GM12878 (cell line): Measurements from ENCODE around the gene MRM1. TPM values are rescaled to one million over a fixed set of nuclear protein-coding genes. Genes with fewer than 3 reads are reported as not detected.

Source experiments
- ATAC-seq: fragments of 200-7000 bp; cut with Tn5 transposase; 3 replicates; pipeline ENCODE4 v1.9.1; 2020; ENCODE audit warnings: mild to moderate bottlenecking, moderate library complexity
- BruUV-seq: library from RNA; stranded (reverse); fragments of 400-500 nt; replicated peaks from 2 replicates; lab custom pipeline; 2021; lab: Mats Ljungman, UMichigan
- CTCF ChIA-PET: fragments of 300-600 bp; sonication (Branson Sonifier 250); formaldehyde crosslinking; extraction: SDS; loops from one replicate; lab custom pipeline; 2021; ENCODE audit warnings: inconsistent platforms; lab: Yijun Ruan, JAX
- POLR2A ChIA-PET: fragments of 350-600 bp; formaldehyde crosslinking; extraction: SDS; loops from one replicate; lab custom pipeline; 2021; ENCODE audit warnings: inconsistent platforms; lab: Charles Lee
- RAD21 ChIA-PET: fragments of 300-600 bp; sonication (Branson Sonifier 250); formaldehyde crosslinking; loops from one replicate; lab custom pipeline; 2023; ENCODE audit warnings: antibody characterized with exemption; ENCODE audit not compliant: unreplicated experiment; lab: Charles Lee
- SMC1A ChIA-PET: fragments of 300-600 bp; sonication (Branson Sonifier 250); formaldehyde crosslinking; loops from one replicate; lab custom pipeline; 2023; ENCODE audit not compliant: unreplicated experiment, uncharacterized antibody; lab: Charles Lee
- DNase-seq: peaks from one replicate; pipeline ENCODE4 v3.0.0-alpha.2; 2011; ENCODE audit warnings: low read depth, low spot score
- FAIRE-seq: peaks from 3 replicates; lab custom pipeline; 2011; peaks lifted over from hg19 to GRCh38; lab: Jason Lieb, UNC
- H2AFZ ChIP-seq: 2 replicates; pipeline ENCODE4 v1.6.0; 2011; ENCODE audit warnings: low read depth, low read length, control low read depth; ENCODE audit not compliant: control insufficient read depth
- H3K27ac ChIP-seq: 2 replicates; pipeline ENCODE4 v1.5.1; 2011; ENCODE audit warnings: control low read depth; ENCODE audit not compliant: control insufficient read depth, insufficient read depth
- H3K27me3 ChIP-seq, 2 experiments: replicated peaks in 1 of 2; 2 replicates each; pipeline versions ENCODE4 v1.6.0 to v1.6.1; 2011; ENCODE audit warnings: low read length in 1 of 2; ENCODE audit not compliant: control insufficient read depth in 2 of 2, insufficient read depth in 2 of 2
- H3K36me3 ChIP-seq, 2 experiments: 2 replicates each; pipeline ENCODE4 v1.5.1; 2011; ENCODE audit warnings: low read length in 1 of 2; ENCODE audit not compliant: control insufficient read depth in 2 of 2, insufficient read depth in 2 of 2
- H3K4me1 ChIP-seq: 2 replicates; pipeline ENCODE4 v1.6.1; 2011; ENCODE audit warnings: mild to moderate bottlenecking, low read length, moderate library complexity, mixed read lengths; ENCODE audit not compliant: control insufficient read depth, insufficient read depth
- H3K4me2 ChIP-seq: 2 replicates; pipeline ENCODE4 v1.6.0; 2011; ENCODE audit warnings: control low read depth; ENCODE audit not compliant: control insufficient read depth, insufficient read depth
- H3K4me3 ChIP-seq: fragments of 200-600 bp; sonication (generic); 2 replicates; pipeline ENCODE4 v1.5.1; 2016
- H3K79me2 ChIP-seq: 2 replicates; pipeline ENCODE4 v1.6.0; 2011; ENCODE audit warnings: low read length; ENCODE audit not compliant: control insufficient read depth, insufficient read depth
- H3K9ac ChIP-seq: 2 replicates; pipeline ENCODE4 v1.8.0; 2011; ENCODE audit warnings: low read length, control low read depth, mixed read lengths; ENCODE audit not compliant: control insufficient read depth, insufficient read depth
- H3K9me3 ChIP-seq: replicated peaks from 3 replicates; pipeline ENCODE4 v1.5.1; 2011; ENCODE audit warnings: mild to moderate bottlenecking, low read length; ENCODE audit not compliant: control insufficient read depth, insufficient read depth
- H4K20me1 ChIP-seq: 2 replicates; pipeline ENCODE4 v1.6.0; 2011; ENCODE audit not compliant: control insufficient read depth, insufficient read depth
- CBX5 ChIP-seq: sonication (generic); IDR thresholded peaks from 2 replicates; pipeline ENCODE4 v1.6.1; 2016; ENCODE audit warnings: low read depth, moderate library complexity, mild to moderate bottlenecking, inconsistent platforms
- HDAC6 ChIP-seq: fragments of 200-600 bp; sonication (generic); IDR thresholded peaks from one replicate; pipeline ENCODE4 v1.8.0; 2017; ENCODE audit warnings: antibody characterized with exemption; ENCODE audit not compliant: unreplicated experiment
- JUND ChIP-seq: IDR thresholded peaks from 2 replicates; pipeline ENCODE4 v1.6.1; 2012; ENCODE audit warnings: low read depth, mild to moderate bottlenecking, low read length, improper control_type of control experiment, moderate library complexity
- RFX5 ChIP-seq: IDR thresholded peaks from 2 replicates; pipeline ENCODE4 v1.6.1; 2011; ENCODE audit warnings: low read depth, low read length, improper control_type of control experiment
- ZNF592 ChIP-seq: fragments of 450-650 bp; IDR thresholded peaks from 2 replicates; pipeline ENCODE4 v1.6.1; 2017; ENCODE audit warnings: mild to moderate bottlenecking, moderate library complexity
- ZSCAN29 ChIP-seq: fragments of 450-650 bp; IDR thresholded peaks from 2 replicates; pipeline ENCODE4 v1.6.1; 2017; ENCODE audit warnings: mild to moderate bottlenecking, moderate library complexity
- WGBS: methylation state at CpG from one replicate; pipeline ENCODE4 v1.1.6; 2016; ENCODE audit warnings: low lambda C conversion rate; ENCODE audit not compliant: insufficient replicate concordance, insufficient coverage; ENCODE audit errors: missing lambda C conversion rate; 5-methylcytosine and 5-hydroxymethylcytosine counted together
- in situ Hi-C: fragments of 300-500 bp; cut with MboI; formaldehyde crosslinking; loops from 9 replicates; pipeline ENCODE4 v1.14.3; 2018; ENCODE audit warnings: mixed read lengths
- intact Hi-C: fragments of 100-400 bp; cut with micrococcal nuclease; formaldehyde crosslinking; loops from one replicate; pipeline ENCODE4 v1.14.2; 2022; ENCODE audit not compliant: unreplicated experiment
- polyA plus RNA-seq, 11 experiments: library from polyadenylated mRNA; depleted of rRNA in 4 of 11; unstranded in 6 of 11; stranded (reverse) in 5 of 11; fragments of >200 nt; fragmentation: Nextera tagmentation in 4 of 11; fragmentation: Illumina TruSeq in 1 of 11; extraction: Ambion mirVana in 4 of 11; extraction: Trizol in 1 of 11; gene quantifications; 1 replicate in 1 of 11; 2 replicates in 10 of 11; pipeline versions ENCODE4 v1.2.1 to v1.2.3, GENCODE V29; 2011 to 2016; ENCODE audit warnings: inconsistent platforms in 2 of 11, missing spikeins in 2 of 11, low read depth in 1 of 11
- total RNA-seq, 4 experiments: library from RNA; depleted of rRNA in 3 of 4; stranded (reverse); fragments of >200 nt in 3 of 4; fragmentation: Illumina TruSeq in 1 of 4; extraction: Trizol in 1 of 4; gene quantifications; 2 replicates each; pipeline versions ENCODE4 v1.2.1 to v1.2.3, GENCODE V29; 2013 to 2021
- TF ChIP-seq, protein P1 (sequence below): IDR thresholded peaks from 2 replicates; pipeline ENCODE4 v1.6.1; 2011; ENCODE audit warnings: borderline replicate concordance, low read depth, mild to moderate bottlenecking, moderate library complexity, low read length; ENCODE audit not compliant: insufficient read depth, poor library complexity, severe bottlenecking
- TF ChIP-seq, protein P2 (sequence below): fragments of 450-650 bp; IDR thresholded peaks from 2 replicates; pipeline ENCODE4 v1.6.1; 2016; ENCODE audit warnings: mild to moderate bottlenecking, moderate library complexity, borderline replicate concordance
- TF ChIP-seq, protein P3 (sequence below): fragments of 450-650 bp; IDR thresholded peaks from 2 replicates; pipeline ENCODE4 v1.6.1; 2017; ENCODE audit warnings: antibody characterized with exemption, mild to moderate bottlenecking, moderate library complexity

MRM1 gene
- total and polyA plus RNA-seq, 10 of the 15 experiments (the other 5 are each of a cell fraction or from before 2014, with no cell fraction given) = 0.23 to 16.9 (median 13.2) TPM

DNA sequence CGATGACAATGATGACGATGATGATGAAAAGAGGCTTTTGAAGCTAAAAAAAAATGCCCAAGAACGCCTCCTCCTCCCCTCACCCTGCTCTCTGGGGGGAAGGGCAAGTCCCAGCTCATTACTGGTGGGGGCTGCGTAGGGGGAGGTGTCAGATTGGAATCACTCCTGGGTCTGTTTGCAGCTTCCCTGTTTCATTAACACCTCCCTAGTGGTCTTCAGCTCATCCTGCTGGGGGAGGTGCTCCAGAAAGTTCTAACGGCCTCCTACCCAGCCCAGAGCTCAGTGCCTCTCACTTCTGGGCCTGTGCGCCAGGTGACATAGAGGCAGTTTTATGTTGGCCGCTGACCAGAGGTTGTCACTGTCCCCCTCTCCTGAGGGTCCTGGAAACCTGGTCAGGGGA is 12.7 kb downstream of the MRM1 start:
- ATAC-seq (no peak), DNase-seq (no peak), FAIRE-seq (no peak)
- H2AFZ ChIP-seq = no peak overlapping the region
- intact Hi-C loops (no loop called here), in situ Hi-C loops (loop anchor here (25.0 kb wide), 2 partner anchors 448 to 623 kb away; no protein-coding TSS in a partner anchor)
- ChIA-PET CTCF (interaction anchor here (2.6 to 3.4 kb wide), 2 partner anchors 11 to 14 kb away, joined by 6 to 15 read pairs; no protein-coding TSS in a partner anchor), RAD21 (interaction anchor here (1.6 kb wide), 1 partner anchor 11 kb away, joined by 5 read pairs; no protein-coding TSS in a partner anchor), SMC1A (interaction anchor here (1.1 kb wide), 1 partner anchor 10 kb away, joined by 7 read pairs; no protein-coding TSS in a partner anchor), POLR2A (no interaction called here)
- no peak overlapping the region for H3K9ac ChIP-seq
- H3K27me3 ChIP-seq = no peaks in the 10 kb centered on the region
- H3K4me2 ChIP-seq = no peak overlapping the region
- no TSS peak for BruUV-seq
- H4K20me1 ChIP-seq = no peaks in the 10 kb centered on the region
- 71% methylated on average over 7 of the region's 7 CpGs for WGBS
- no peak overlapping the region for H3K27ac ChIP-seq
- H3K79me2 ChIP-seq = no peaks in the 10 kb centered on the region
- H3K4me1 ChIP-seq = no peaks in the 10 kb centered on the region
- no peaks in the 10 kb centered on the region for H3K36me3 ChIP-seq
- no peaks in the 10 kb centered on the region for H3K9me3 ChIP-seq
- H3K4me3 ChIP-seq = no peak overlapping the region
- TF ChIP-seq, protein P1, sequence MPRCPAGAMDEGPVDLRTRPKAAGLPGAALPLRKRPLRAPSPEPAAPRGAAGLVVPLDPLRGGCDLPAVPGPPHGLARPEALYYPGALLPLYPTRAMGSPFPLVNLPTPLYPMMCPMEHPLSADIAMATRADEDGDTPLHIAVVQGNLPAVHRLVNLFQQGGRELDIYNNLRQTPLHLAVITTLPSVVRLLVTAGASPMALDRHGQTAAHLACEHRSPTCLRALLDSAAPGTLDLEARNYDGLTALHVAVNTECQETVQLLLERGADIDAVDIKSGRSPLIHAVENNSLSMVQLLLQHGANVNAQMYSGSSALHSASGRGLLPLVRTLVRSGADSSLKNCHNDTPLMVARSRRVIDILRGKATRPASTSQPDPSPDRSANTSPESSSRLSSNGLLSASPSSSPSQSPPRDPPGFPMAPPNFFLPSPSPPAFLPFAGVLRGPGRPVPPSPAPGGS = no peak
- TF ChIP-seq, protein P2, sequence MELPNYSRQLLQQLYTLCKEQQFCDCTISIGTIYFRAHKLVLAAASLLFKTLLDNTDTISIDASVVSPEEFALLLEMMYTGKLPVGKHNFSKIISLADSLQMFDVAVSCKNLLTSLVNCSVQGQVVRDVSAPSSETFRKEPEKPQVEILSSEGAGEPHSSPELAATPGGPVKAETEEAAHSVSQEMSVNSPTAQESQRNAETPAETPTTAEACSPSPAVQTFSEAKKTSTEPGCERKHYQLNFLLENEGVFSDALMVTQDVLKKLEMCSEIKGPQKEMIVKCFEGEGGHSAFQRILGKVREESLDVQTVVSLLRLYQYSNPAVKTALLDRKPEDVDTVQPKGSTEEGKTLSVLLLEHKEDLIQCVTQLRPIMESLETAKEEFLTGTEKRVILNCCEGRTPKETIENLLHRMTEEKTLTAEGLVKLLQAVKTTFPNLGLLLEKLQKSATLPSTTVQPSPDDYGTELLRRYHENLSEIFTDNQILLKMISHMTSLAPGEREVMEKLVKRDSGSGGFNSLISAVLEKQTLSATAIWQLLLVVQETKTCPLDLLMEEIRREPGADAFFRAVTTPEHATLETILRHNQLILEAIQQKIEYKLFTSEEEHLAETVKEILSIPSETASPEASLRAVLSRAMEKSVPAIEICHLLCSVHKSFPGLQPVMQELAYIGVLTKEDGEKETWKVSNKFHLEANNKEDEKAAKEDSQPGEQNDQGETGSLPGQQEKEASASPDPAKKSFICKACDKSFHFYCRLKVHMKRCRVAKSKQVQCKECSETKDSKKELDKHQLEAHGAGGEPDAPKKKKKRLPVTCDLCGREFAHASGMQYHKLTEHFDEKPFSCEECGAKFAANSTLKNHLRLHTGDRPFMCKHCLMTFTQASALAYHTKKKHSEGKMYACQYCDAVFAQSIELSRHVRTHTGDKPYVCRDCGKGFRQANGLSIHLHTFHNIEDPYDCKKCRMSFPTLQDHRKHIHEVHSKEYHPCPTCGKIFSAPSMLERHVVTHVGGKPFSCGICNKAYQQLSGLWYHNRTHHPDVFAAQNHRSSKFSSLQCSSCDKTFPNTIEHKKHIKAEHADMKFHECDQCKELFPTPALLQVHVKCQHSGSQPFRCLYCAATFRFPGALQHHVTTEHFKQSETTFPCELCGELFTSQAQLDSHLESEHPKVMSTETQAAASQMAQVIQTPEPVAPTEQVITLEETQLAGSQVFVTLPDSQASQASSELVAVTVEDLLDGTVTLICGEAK = no peak
- no peak for TF ChIP-seq CBX5
- no peak for TF ChIP-seq ZNF592
- no peak for TF ChIP-seq HDAC6
- TF ChIP-seq, protein P3, sequence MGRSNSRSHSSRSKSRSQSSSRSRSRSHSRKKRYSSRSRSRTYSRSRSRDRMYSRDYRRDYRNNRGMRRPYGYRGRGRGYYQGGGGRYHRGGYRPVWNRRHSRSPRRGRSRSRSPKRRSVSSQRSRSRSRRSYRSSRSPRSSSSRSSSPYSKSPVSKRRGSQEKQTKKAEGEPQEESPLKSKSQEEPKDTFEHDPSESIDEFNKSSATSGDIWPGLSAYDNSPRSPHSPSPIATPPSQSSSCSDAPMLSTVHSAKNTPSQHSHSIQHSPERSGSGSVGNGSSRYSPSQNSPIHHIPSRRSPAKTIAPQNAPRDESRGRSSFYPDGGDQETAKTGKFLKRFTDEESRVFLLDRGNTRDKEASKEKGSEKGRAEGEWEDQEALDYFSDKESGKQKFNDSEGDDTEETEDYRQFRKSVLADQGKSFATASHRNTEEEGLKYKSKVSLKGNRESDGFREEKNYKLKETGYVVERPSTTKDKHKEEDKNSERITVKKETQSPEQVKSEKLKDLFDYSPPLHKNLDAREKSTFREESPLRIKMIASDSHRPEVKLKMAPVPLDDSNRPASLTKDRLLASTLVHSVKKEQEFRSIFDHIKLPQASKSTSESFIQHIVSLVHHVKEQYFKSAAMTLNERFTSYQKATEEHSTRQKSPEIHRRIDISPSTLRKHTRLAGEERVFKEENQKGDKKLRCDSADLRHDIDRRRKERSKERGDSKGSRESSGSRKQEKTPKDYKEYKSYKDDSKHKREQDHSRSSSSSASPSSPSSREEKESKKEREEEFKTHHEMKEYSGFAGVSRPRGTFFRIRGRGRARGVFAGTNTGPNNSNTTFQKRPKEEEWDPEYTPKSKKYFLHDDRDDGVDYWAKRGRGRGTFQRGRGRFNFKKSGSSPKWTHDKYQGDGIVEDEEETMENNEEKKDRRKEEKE = no peak
- no peak for TF ChIP-seq ZSCAN29
- TF ChIP-seq RFX5 = no peak
- no peak for TF ChIP-seq JUND
